Vagina (tissue), 2 donors: Measurements from ENCODE around the gene MAP2K5.

ENCODE experiments used
- POLR2A ChIP-seq, 2 donors: fragments of 450-650 bp; IDR thresholded peaks; one replicate each; pipeline ENCODE4 v1.6.1; 2017; ENCODE audit warnings: antibody characterized with exemption in 2 of 2, mild to moderate bottlenecking in 2 of 2, moderate library complexity in 2 of 2
- POLR2AphosphoS5 ChIP-seq, 2 donors: sonication (generic); formaldehyde crosslinking; IDR thresholded peaks; one replicate each; pipeline ENCODE4 v1.9.0; 2017; ENCODE audit warnings: antibody characterized with exemption in 2 of 2, mild to moderate bottlenecking in 2 of 2, low read depth in 1 of 2; ENCODE audit not compliant: insufficient read depth in 1 of 2
- TF ChIP-seq, protein P1 (sequence below), 3 experiments: fragments of 450-650 bp in 2 of 3; fragments of 200-600 bp in 1 of 3; sonication (generic) in 1 of 3; IDR thresholded peaks; one replicate each; pipeline ENCODE4 v1.5.1; 2017 to 2019; ENCODE audit warnings: antibody characterized with exemption in 3 of 3, mild to moderate bottlenecking in 2 of 3, moderate library complexity in 2 of 3

- TF ChIP-seq, protein P1, sequence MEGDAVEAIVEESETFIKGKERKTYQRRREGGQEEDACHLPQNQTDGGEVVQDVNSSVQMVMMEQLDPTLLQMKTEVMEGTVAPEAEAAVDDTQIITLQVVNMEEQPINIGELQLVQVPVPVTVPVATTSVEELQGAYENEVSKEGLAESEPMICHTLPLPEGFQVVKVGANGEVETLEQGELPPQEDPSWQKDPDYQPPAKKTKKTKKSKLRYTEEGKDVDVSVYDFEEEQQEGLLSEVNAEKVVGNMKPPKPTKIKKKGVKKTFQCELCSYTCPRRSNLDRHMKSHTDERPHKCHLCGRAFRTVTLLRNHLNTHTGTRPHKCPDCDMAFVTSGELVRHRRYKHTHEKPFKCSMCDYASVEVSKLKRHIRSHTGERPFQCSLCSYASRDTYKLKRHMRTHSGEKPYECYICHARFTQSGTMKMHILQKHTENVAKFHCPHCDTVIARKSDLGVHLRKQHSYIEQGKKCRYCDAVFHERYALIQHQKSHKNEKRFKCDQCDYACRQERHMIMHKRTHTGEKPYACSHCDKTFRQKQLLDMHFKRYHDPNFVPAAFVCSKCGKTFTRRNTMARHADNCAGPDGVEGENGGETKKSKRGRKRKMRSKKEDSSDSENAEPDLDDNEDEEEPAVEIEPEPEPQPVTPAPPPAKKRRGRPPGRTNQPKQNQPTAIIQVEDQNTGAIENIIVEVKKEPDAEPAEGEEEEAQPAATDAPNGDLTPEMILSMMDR (IDR thresholded peaks at IDR 0.05): no peak
- TF ChIP-seq POLR2A (IDR thresholded peaks at IDR 0.05): no peak
- no peak for TF ChIP-seq POLR2AphosphoS5 (IDR thresholded peaks at IDR 0.05; ENCODE audit: insufficient read depth in 1 of 2, low read depth in 1 of 2)
Measured at GRCh38 chr15:67765701-67766100, 223.2 kb downstream of the MAP2K5 start.
